Measurements from ENCODE around the gene A3GALT2. TPM values are rescaled to one million over a fixed set of nuclear protein-coding genes. Genes with fewer than 3 reads are reported as not detected.
A peak's percentile ranks its signal among the peaks of the same experiment; 100 is the strongest.

Gene A3GALT2
- total and polyA plus RNA-seq, 9 of the 15 experiments (the other 6 are each of a cell fraction or from before 2014, with no cell fraction given), result not detected

DNA sequence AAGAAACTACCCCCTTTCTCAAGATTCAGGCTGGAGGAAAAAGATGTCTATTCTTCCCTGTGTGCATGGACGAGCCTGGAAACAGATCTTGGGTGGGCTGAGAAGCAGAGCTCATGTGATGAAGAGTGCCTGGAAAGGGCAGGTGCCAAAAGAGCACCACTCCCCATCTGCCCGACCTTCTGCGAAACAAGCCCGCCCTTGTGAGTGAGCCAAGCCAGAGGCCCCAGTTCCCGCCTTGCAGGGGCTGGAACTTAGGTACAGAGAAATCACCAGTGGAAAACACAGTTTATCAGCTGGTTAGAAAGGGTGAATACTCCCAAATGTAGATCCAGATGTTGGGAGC, 26.7 kb upstream of the A3GALT2 start:
- peaks cover 20% of the 10 kb centered on the region for H4K20me1 ChIP-seq (replicated peaks; ENCODE audit: control insufficient read depth, insufficient read depth, low read length)
- H3K4me3 ChIP-seq, result peak overlapping the region; percentile 71; the same call in 1 of the 2 replicates
- FAIRE-seq (no peak), ATAC-seq (no peak), DNase-seq (ENCODE audit: extremely low read depth in 1 of 4, low spot score in 3 of 4) (peak in 1 of 4 experiments; percentile 23)
- H3K9me3 ChIP-seq (replicated peaks; ENCODE audit: control insufficient read depth, insufficient read depth, low read depth, low read length), result no peaks in the 10 kb centered on the region
- H3K9me1 ChIP-seq (ENCODE audit: control insufficient read depth, insufficient read depth, low read length), result peaks cover 2% of the 10 kb centered on the region
- H3K4me1 ChIP-seq (replicated peaks in 1 of 2; ENCODE audit: control insufficient read depth in 2 of 2, insufficient read depth in 2 of 2, low read length in 2 of 2), result peaks cover 30 to 35% of the 10 kb centered on the region in 2 experiments
- H3K27ac ChIP-seq (ENCODE audit: extremely low read depth, low read depth, low read length), result no peak overlapping the region
- H3K9ac ChIP-seq (ENCODE audit: insufficient read depth in 1 of 2, low read depth in 2 of 2, low read length in 2 of 2), result peak overlapping the region; percentile 21 to 85; a peak in 1 of 4 replicates
- H2AFZ ChIP-seq (ENCODE audit: low read depth, low read length), result no peak overlapping the region
- TF ChIP-seq TAF7 (tag; IDR thresholded peaks at IDR 0.05), result no peak
- TF ChIP-seq RBBP5 (IDR thresholded peaks at IDR 0.05; ENCODE audit: borderline replicate concordance, insufficient read depth, low read length, poor library complexity, severe bottlenecking), result peak; percentile 27
- TF ChIP-seq, protein P1, sequence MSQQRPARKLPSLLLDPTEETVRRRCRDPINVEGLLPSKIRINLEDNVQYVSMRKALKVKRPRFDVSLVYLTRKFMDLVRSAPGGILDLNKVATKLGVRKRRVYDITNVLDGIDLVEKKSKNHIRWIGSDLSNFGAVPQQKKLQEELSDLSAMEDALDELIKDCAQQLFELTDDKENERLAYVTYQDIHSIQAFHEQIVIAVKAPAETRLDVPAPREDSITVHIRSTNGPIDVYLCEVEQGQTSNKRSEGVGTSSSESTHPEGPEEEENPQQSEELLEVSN (IDR thresholded peaks at IDR 0.05; ENCODE audit: borderline replicate concordance in 1 of 2, extremely low read depth in 1 of 2, insufficient read depth in 1 of 2, insufficient read length in 1 of 2, low read depth in 1 of 2, low read length in 1 of 2, poor library complexity in 1 of 2, severe bottlenecking in 1 of 2), result peak in 1 of 2 experiments; percentile 32
- TF ChIP-seq, protein P2, sequence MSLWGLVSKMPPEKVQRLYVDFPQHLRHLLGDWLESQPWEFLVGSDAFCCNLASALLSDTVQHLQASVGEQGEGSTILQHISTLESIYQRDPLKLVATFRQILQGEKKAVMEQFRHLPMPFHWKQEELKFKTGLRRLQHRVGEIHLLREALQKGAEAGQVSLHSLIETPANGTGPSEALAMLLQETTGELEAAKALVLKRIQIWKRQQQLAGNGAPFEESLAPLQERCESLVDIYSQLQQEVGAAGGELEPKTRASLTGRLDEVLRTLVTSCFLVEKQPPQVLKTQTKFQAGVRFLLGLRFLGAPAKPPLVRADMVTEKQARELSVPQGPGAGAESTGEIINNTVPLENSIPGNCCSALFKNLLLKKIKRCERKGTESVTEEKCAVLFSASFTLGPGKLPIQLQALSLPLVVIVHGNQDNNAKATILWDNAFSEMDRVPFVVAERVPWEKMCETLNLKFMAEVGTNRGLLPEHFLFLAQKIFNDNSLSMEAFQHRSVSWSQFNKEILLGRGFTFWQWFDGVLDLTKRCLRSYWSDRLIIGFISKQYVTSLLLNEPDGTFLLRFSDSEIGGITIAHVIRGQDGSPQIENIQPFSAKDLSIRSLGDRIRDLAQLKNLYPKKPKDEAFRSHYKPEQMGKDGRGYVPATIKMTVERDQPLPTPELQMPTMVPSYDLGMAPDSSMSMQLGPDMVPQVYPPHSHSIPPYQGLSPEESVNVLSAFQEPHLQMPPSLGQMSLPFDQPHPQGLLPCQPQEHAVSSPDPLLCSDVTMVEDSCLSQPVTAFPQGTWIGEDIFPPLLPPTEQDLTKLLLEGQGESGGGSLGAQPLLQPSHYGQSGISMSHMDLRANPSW (CRISPR knock-in tag; IDR thresholded peaks at IDR 0.05), result no peak
- TF ChIP-seq ZNF699 (CRISPR knock-in tag; IDR thresholded peaks at IDR 0.05; ENCODE audit: insufficient replicate concordance), result no peak
- intact Hi-C loops (cut with micrococcal nuclease), result no loop called here
- BruUV-seq (replicated peaks), result no TSS peak
- ChIA-PET POLR2A (interaction anchor here (0.5 to 1.8 kb wide), 3 partner anchors 9 to 35 kb away, joined by 3 to 13 read pairs (median 5); no protein-coding TSS in a partner anchor), CTCF (ENCODE audit: low intra/inter-chr PET ratio) (no interaction called here)
- peak overlapping the region; percentile 79 for H3K4me2 ChIP-seq (ENCODE audit: insufficient read depth, low read length)
- peaks cover 69% of the 10 kb centered on the region for H3K79me2 ChIP-seq (ENCODE audit: control insufficient read depth, insufficient read depth, low read length)
- H3K27me3 ChIP-seq (ENCODE audit: control insufficient read depth in 2 of 2, insufficient read depth in 2 of 2, low read length in 2 of 2), result no peaks in the 10 kb centered on the region
- H3K36me3 ChIP-seq (ENCODE audit: control insufficient read depth, insufficient read depth, low read length), result peaks cover 37% of the 10 kb centered on the region; the same call in 2 of the 3 replicates
- in situ Hi-C loops (cut with MboI), result no loop called here
- WGBS (ENCODE audit: insufficient coverage, low coverage, missing lambda C conversion rate), result 54% methylated on average over 5 of the region's 5 CpGs
